ENCODE data around the gene LEO1. TPM values are rescaled to one million over a fixed set of nuclear protein-coding genes. Genes with fewer than 3 reads are reported as not detected.

LEO1 gene
- total and polyA plus RNA-seq, 2 of the 13 experiments (the other 11 are each of a cell fraction or from before 2014, with no cell fraction given) = 17.0 to 60.3 TPM

DNA sequence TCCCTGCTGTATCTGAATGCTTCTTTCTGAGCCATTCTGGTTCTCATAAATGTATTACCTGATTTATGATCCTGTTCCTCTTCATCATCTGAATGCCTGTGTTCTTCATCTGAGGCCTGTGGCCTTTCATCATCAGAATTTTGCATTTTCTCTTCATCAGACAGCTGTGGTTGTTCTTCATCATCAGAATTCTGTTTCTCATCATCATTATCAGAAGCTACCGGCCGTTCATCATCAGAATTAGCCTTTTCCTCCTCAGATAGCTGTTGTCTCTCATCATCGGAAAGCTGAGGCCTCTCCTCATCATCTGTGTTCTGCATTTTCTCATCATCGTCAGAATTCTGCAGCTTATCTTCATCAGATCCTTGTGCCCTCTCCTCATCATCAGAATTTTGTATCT is 5.9 kb downstream of the LEO1 start:
- Histone ChIP-seq H3K4me1 (ENCODE audit: insufficient read depth, low read length) (peaks cover 42% of the 10 kb centered on the region), H3K27ac (ENCODE audit: extremely low read length, insufficient read depth, low read length) (no peak overlapping the region), H4K20me1 (ENCODE audit: insufficient read depth, low read length) (peaks cover 21% of the 10 kb centered on the region), H3K79me2 (ENCODE audit: insufficient read depth, low read length) (peaks cover 68% of the 10 kb centered on the region), H3K9me3 (ENCODE audit: low read length) (no peaks in the 10 kb centered on the region; the same call in 1 of the 2 replicates), H3K4me3 (replicated peaks in 1 of 3; ENCODE audit: insufficient read depth in 1 of 3, low read depth in 2 of 3, low read length in 3 of 3) (no peak overlapping the region), H2AFZ (ENCODE audit: low read length) (no peak overlapping the region), H3K4me2 (ENCODE audit: low read depth, low read length) (no peak overlapping the region), H3K9ac (ENCODE audit: insufficient read depth, low read depth, low read length) (no peak overlapping the region), H3K27me3 (ENCODE audit: control insufficient read depth in 1 of 2, insufficient read depth in 2 of 2, low read length in 2 of 2) (no peaks in the 10 kb centered on the region), H3K36me3 (replicated peaks in 1 of 2; ENCODE audit: control insufficient read depth in 1 of 2, insufficient read depth in 2 of 2, low read length in 2 of 2) (peaks cover 14 to 51% of the 10 kb centered on the region in 2 experiments)
- TF ChIP-seq RBFOX2 (IDR thresholded peaks at IDR 0.05; ENCODE audit: low read depth, low read length) (0 out of 2 replicates have a peak, but pooled peaks have one; percentile 6), HOXD1 (CRISPR knock-in tag; IDR thresholded peaks at IDR 0.05) (no peak), POLR2AphosphoS5 (IDR thresholded peaks at IDR 0.05; ENCODE audit: low read depth, low read length) (no peak), CREB1 (IDR thresholded peaks at IDR 0.05) (peak; percentile 14; the same call in 1 of the 2 replicates), CREB1 (CRISPR knock-in tag; IDR thresholded peaks at IDR 0.05) (no peak), GZF1 (CRISPR knock-in tag; IDR thresholded peaks at IDR 0.05) (no peak), ZNF142 (CRISPR knock-in tag; IDR thresholded peaks at IDR 0.05) (no peak)
- ChIA-PET POLR2A (interaction anchor here (1.1 kb wide), 1 partner anchor 136 kb away, joined by 3 read pairs; the partner anchor contains the start of gene TMOD3), CTCF (ENCODE audit: low intra/inter-chr PET ratio, low total read pairs) (no interaction called here)
- intact Hi-C loops (cut with micrococcal nuclease; ENCODE audit: unreplicated experiment) = no loop called here
- FAIRE-seq = no peak
- no peak for ATAC-seq
- BruUV-seq (replicated peaks) = no TSS peak
- 95% methylated on average over 4 of the region's 4 CpGs for WGBS (ENCODE audit: low lambda C conversion rate)
- DNase-seq (ENCODE audit: low spot score) = no peak
- in situ Hi-C loops (cut with HindIII; ENCODE audit: extremely low pct_ligation_motif_present, low pct_unique_long_range_greater_than_20kb) = no loop called here

Data from HepG2 (cell line).